Measurements from ENCODE around the gene PAX6.

PAX6 gene

DNA sequence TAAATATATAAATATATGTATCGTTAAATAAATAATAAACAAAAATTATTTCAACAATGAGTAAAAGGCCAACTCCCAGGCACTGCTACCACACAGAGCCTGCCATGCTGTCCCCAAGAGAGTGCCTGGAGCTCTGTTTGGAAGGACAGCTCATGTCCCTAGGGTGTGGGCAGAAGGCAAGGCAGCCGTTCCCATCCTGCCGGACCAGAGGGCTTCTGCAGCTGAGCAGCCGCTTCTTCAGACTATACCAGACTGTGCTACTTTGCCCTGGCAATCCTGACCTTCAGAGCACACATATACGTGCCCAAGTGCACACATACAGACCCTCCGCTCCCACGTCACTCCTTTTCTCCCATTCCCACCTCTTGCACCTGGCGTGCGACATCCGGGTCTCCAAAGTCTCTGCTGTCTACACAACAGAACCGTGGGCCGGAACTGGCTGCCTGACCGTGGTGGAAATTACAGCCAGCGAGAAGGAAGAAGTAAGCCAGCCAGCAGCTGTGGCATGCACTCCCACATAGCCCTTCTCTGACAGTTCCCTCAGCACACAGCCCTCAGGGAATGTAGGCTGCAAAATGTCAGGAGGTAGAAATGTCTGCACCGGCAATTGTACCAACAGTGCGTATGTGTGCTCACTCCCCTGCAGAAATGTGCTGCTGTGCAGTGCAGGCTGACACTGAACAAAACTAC is 24.0 kb downstream of the PAX6 start:
- H3K9me3 ChIP-seq (ENCODE audit: control insufficient read depth in 2 of 2, low read length in 2 of 2): no peaks in the 10 kb centered on the region
- no peak overlapping the region for H3K27ac ChIP-seq (ENCODE audit: low read depth in 2 of 2, low read length in 2 of 2)
- no peak overlapping the region for H3K4me3 ChIP-seq (ENCODE audit: low read length in 2 of 2)
- H3K27me3 ChIP-seq (ENCODE audit: control insufficient read depth in 2 of 2, insufficient read depth in 2 of 2, low read length in 2 of 2): no peaks in the 10 kb centered on the region
- H3K9ac ChIP-seq (ENCODE audit: low read depth in 1 of 2, low read length in 2 of 2): no peak overlapping the region
- no peaks in the 10 kb centered on the region for H3K4me1 ChIP-seq (ENCODE audit: control insufficient read depth in 2 of 2, insufficient read depth in 2 of 2, low read length in 2 of 2)
- H3K36me3 ChIP-seq (ENCODE audit: control insufficient read depth in 2 of 2, insufficient read depth in 2 of 2, low read length in 2 of 2): no peaks in the 10 kb centered on the region

DNA sequence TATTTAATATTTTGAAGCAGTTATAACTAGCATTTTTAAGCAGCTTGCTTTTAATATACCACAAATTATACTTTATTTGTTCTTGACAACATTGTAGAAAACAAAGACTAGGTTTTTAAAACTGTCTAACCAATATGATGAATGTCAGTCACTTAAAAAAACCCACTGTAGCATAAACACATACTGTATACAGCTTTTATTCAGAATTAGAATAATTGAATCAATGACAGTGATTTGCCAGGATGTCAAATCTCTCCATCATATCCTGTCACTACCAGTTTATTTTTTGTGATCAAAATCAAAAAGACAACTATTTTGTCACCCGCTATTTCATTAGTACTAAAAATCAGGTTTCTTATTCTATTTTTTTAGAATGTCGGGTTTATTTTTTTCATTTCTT is 26.5 kb downstream of the PAX6 start:
- H3K4me3 ChIP-seq (ENCODE audit: low read length in 2 of 2): no peak overlapping the region
- H3K4me1 ChIP-seq (ENCODE audit: control insufficient read depth in 2 of 2, insufficient read depth in 2 of 2, low read length in 2 of 2): no peaks in the 10 kb centered on the region
- H3K9me3 ChIP-seq (ENCODE audit: control insufficient read depth in 2 of 2, low read length in 2 of 2): no peaks in the 10 kb centered on the region
- no peaks in the 10 kb centered on the region for H3K36me3 ChIP-seq (ENCODE audit: control insufficient read depth in 2 of 2, insufficient read depth in 2 of 2, low read length in 2 of 2)
- H3K27me3 ChIP-seq (ENCODE audit: control insufficient read depth in 2 of 2, insufficient read depth in 2 of 2, low read length in 2 of 2): no peaks in the 10 kb centered on the region
- no peak overlapping the region for H3K27ac ChIP-seq (ENCODE audit: low read depth in 2 of 2, low read length in 2 of 2)
- H3K9ac ChIP-seq (ENCODE audit: low read depth in 1 of 2, low read length in 2 of 2): no peak overlapping the region

DNA sequence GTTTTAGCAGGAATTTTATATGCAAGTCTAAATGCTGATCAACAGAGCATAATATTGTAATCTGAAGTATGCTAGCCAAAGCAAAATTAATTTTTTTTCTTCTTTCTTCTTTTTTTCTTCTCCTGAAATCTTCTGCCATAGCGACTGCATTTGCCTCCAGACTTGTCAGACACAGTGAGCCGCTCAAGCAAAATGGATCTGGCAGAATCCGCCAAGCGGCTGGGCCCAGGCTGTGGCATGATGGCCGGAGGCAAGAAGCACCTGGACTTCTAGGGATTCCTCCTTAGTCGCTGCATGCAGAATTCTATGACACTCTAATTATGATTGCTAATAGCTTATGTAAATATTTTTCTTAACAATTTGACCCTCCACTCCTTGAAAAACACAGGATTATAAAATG is 27.9 kb downstream of the PAX6 start:
- Histone ChIP-seq H3K9ac (ENCODE audit: low read depth in 1 of 2, low read length in 2 of 2) (no peak overlapping the region), H3K27ac (ENCODE audit: low read depth in 2 of 2, low read length in 2 of 2) (no peak overlapping the region), H3K4me3 (ENCODE audit: low read length in 2 of 2) (no peak overlapping the region), H3K36me3 (ENCODE audit: control insufficient read depth in 2 of 2, insufficient read depth in 2 of 2, low read length in 2 of 2) (no peaks in the 10 kb centered on the region), H3K9me3 (ENCODE audit: control insufficient read depth in 2 of 2, low read length in 2 of 2) (no peaks in the 10 kb centered on the region), H3K27me3 (ENCODE audit: control insufficient read depth in 2 of 2, insufficient read depth in 2 of 2, low read length in 2 of 2) (no peaks in the 10 kb centered on the region), H3K4me1 (ENCODE audit: control insufficient read depth in 2 of 2, insufficient read depth in 2 of 2, low read length in 2 of 2) (no peaks in the 10 kb centered on the region)

DNA sequence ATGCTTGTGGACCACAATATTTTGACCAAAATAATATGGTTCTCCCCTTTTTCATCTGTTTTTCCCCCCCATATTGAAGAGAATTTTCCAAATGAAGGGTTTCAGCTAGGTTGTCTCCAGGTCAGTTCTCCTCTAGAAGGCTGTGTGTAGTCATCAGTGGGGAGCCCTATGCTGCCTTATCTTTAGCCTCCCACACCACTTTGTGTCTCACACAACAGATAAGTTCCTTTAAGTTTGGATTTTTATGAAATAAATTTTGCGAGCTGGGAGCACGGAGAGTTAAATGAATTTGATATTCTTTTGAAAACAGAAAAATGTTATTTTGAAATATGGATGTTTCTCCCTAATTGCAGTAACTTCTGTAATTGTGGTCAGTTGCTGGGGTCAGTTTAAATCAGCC is 28.9 kb downstream of the PAX6 start:
- no peaks in the 10 kb centered on the region for H3K36me3 ChIP-seq (ENCODE audit: control insufficient read depth in 2 of 2, insufficient read depth in 2 of 2, low read length in 2 of 2)
- no peak overlapping the region for H3K9ac ChIP-seq (ENCODE audit: low read depth in 1 of 2, low read length in 2 of 2)
- H3K4me1 ChIP-seq (ENCODE audit: control insufficient read depth in 2 of 2, insufficient read depth in 2 of 2, low read length in 2 of 2): no peaks in the 10 kb centered on the region
- H3K27me3 ChIP-seq (ENCODE audit: control insufficient read depth in 2 of 2, insufficient read depth in 2 of 2, low read length in 2 of 2): no peaks in the 10 kb centered on the region
- no peaks in the 10 kb centered on the region for H3K9me3 ChIP-seq (ENCODE audit: control insufficient read depth in 2 of 2, low read length in 2 of 2)
- no peak overlapping the region for H3K4me3 ChIP-seq (ENCODE audit: low read length in 2 of 2)
- H3K27ac ChIP-seq (ENCODE audit: low read depth in 2 of 2, low read length in 2 of 2): no peak overlapping the region

DNA sequence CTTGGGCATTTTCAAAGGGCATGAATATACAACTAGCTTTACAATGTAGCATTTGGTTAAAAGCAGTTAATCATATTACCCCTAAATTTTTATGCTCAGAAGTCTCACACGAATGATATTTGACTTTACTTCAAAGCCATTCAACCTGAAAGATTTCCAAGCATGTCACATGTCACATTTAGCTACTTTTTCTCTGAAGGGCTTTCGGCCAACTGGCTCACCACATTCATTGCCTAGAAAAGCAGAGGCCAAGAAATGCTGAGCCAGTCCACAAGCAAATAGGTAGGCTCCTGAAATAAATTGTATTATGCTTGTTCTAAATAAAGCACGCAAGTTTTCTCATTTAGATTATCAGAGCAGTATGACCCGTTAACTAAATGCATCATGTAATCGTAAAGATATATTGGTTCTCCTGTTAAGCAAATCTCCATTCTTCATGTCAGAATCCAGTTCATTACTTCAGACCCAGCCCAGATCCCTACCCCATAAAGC is 30.6 kb downstream of the PAX6 start:
- Histone ChIP-seq H3K27ac (ENCODE audit: low read depth in 2 of 2, low read length in 2 of 2) (no peak overlapping the region), H3K9me3 (ENCODE audit: control insufficient read depth in 2 of 2, low read length in 2 of 2) (no peaks in the 10 kb centered on the region), H3K36me3 (ENCODE audit: control insufficient read depth in 2 of 2, insufficient read depth in 2 of 2, low read length in 2 of 2) (no peaks in the 10 kb centered on the region), H3K9ac (ENCODE audit: low read depth in 1 of 2, low read length in 2 of 2) (no peak overlapping the region), H3K4me1 (ENCODE audit: control insufficient read depth in 2 of 2, insufficient read depth in 2 of 2, low read length in 2 of 2) (no peaks in the 10 kb centered on the region), H3K4me3 (ENCODE audit: low read length in 2 of 2) (no peak overlapping the region), H3K27me3 (ENCODE audit: control insufficient read depth in 2 of 2, insufficient read depth in 2 of 2, low read length in 2 of 2) (no peaks in the 10 kb centered on the region)

DNA sequence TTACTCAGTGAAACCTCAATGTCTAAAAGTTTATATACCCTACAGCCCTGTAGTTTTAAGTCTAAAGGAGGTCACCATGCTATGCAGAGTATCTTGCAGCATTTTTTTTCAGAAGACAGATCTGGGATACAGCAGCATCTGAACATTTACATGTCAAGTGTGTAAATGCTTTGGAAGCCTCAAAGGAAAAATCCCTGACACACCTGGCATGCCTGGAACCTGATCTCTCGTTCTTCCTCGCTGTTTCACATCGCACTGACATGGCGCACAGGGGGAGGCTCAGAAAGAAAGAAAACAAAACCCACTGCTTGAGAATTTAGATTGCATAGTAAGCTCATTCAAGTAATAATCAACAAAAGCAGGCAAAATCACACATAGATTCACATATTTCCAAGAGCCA is 31.0 kb downstream of the PAX6 start:
- Histone ChIP-seq H3K4me3 (ENCODE audit: low read length in 2 of 2) (no peak overlapping the region), H3K27ac (ENCODE audit: low read depth in 2 of 2, low read length in 2 of 2) (no peak overlapping the region), H3K27me3 (ENCODE audit: control insufficient read depth in 2 of 2, insufficient read depth in 2 of 2, low read length in 2 of 2) (no peaks in the 10 kb centered on the region), H3K9me3 (ENCODE audit: control insufficient read depth in 2 of 2, low read length in 2 of 2) (no peaks in the 10 kb centered on the region), H3K36me3 (ENCODE audit: control insufficient read depth in 2 of 2, insufficient read depth in 2 of 2, low read length in 2 of 2) (no peaks in the 10 kb centered on the region), H3K4me1 (ENCODE audit: control insufficient read depth in 2 of 2, insufficient read depth in 2 of 2, low read length in 2 of 2) (no peaks in the 10 kb centered on the region), H3K9ac (ENCODE audit: low read depth in 1 of 2, low read length in 2 of 2) (no peak overlapping the region)

DNA sequence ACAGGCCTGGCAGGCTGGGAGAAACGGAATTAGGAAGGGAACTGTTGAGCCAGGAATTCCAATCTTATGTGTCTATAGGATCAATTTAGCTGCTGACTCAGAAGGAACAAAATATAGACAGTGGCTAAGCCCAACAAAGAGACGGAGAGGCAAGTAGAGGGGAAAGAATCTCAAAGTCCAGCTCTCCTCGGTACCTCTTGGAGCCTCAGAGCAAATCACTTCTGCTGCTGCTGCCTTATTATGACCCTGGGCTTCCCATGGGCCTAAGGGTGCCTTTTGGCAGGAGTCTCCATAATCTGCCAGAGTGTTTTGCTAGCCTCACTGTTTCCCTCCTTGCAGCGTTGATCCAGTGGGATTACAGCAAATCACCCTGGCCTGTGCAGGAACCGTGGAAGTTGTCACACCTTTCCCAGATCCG is 31.7 kb downstream of the PAX6 start:
- Histone ChIP-seq H3K27me3 (ENCODE audit: control insufficient read depth in 2 of 2, insufficient read depth in 2 of 2, low read length in 2 of 2) (no peaks in the 10 kb centered on the region), H3K4me1 (ENCODE audit: control insufficient read depth in 2 of 2, insufficient read depth in 2 of 2, low read length in 2 of 2) (no peaks in the 10 kb centered on the region), H3K9me3 (ENCODE audit: control insufficient read depth in 2 of 2, low read length in 2 of 2) (no peaks in the 10 kb centered on the region), H3K9ac (ENCODE audit: low read depth in 1 of 2, low read length in 2 of 2) (no peak overlapping the region), H3K4me3 (ENCODE audit: low read length in 2 of 2) (no peak overlapping the region), H3K36me3 (ENCODE audit: control insufficient read depth in 2 of 2, insufficient read depth in 2 of 2, low read length in 2 of 2) (no peaks in the 10 kb centered on the region), H3K27ac (ENCODE audit: low read depth in 2 of 2, low read length in 2 of 2) (no peak overlapping the region)

DNA sequence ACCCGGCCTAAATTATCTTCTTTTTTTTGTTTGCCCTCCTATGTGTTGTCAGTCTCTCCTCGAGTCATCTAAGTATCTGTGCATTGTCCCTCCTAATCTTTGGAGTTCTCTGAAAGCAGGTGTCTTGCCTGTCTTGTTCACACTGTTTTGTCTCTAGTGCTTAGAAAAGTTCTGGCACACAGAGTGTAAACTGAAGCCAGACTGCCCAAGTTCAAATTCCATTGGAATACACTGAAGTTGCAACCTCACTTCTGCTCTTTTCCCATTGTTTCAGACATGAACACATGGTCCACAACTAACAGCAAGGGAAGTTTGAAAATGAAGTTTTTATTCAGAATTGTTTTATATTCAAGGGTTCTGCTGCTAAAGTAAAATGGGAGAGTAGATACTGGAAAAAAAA is 38.7 kb downstream of the PAX6 start:
- H3K9me3 ChIP-seq (ENCODE audit: control insufficient read depth in 2 of 2, low read length in 2 of 2): no peaks in the 10 kb centered on the region
- no peaks in the 10 kb centered on the region for H3K36me3 ChIP-seq (ENCODE audit: control insufficient read depth in 2 of 2, insufficient read depth in 2 of 2, low read length in 2 of 2)
- H3K4me1 ChIP-seq (ENCODE audit: control insufficient read depth in 2 of 2, insufficient read depth in 2 of 2, low read length in 2 of 2): no peaks in the 10 kb centered on the region
- no peak overlapping the region for H3K9ac ChIP-seq (ENCODE audit: low read depth in 1 of 2, low read length in 2 of 2)
- no peaks in the 10 kb centered on the region for H3K27me3 ChIP-seq (ENCODE audit: control insufficient read depth in 2 of 2, insufficient read depth in 2 of 2, low read length in 2 of 2)
- H3K4me3 ChIP-seq (ENCODE audit: low read length in 2 of 2): no peak overlapping the region
- H3K27ac ChIP-seq (ENCODE audit: low read depth in 2 of 2, low read length in 2 of 2): no peak overlapping the region

DNA sequence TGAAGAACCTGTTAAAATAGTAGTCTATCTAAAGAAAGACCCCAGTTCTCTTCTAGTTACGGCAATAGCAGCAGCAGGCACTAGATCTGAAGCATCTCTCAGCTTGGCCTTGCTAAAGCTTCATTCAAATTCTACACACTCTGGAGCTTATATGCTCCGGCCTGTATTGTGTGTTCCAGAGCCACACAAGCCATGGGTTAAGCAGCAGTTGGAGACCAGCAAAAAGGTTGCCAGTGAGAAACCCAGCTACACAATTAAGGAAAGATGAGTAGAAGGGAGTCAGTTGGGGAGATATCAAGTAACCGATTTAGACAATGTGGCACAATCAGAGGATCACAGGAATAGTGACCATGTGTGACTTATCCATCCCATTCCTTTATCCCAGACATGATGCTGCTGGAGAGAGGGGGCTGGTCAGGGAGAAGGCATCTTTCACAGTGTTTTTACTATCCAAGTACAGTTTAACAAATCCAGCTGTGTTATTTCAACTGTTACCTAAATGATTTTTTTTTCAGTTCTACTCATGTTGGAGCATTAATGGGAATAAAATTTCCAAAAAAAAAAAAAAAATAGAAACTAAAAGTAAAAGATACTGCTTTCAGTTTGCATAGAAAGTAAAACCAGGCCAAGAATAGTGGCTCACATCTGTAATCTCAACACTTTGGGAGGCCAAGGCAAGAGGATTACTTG is 41.0 kb downstream of the PAX6 start:
- Histone ChIP-seq H3K9ac (ENCODE audit: low read depth in 1 of 2, low read length in 2 of 2) (no peak overlapping the region), H3K36me3 (ENCODE audit: control insufficient read depth in 2 of 2, insufficient read depth in 2 of 2, low read length in 2 of 2) (no peaks in the 10 kb centered on the region), H3K4me1 (ENCODE audit: control insufficient read depth in 2 of 2, insufficient read depth in 2 of 2, low read length in 2 of 2) (no peaks in the 10 kb centered on the region), H3K4me3 (ENCODE audit: low read length in 2 of 2) (no peak overlapping the region), H3K27ac (ENCODE audit: low read depth in 2 of 2, low read length in 2 of 2) (no peak overlapping the region), H3K27me3 (ENCODE audit: control insufficient read depth in 2 of 2, insufficient read depth in 2 of 2, low read length in 2 of 2) (no peaks in the 10 kb centered on the region), H3K9me3 (ENCODE audit: control insufficient read depth in 2 of 2, low read length in 2 of 2) (no peaks in the 10 kb centered on the region)

DNA sequence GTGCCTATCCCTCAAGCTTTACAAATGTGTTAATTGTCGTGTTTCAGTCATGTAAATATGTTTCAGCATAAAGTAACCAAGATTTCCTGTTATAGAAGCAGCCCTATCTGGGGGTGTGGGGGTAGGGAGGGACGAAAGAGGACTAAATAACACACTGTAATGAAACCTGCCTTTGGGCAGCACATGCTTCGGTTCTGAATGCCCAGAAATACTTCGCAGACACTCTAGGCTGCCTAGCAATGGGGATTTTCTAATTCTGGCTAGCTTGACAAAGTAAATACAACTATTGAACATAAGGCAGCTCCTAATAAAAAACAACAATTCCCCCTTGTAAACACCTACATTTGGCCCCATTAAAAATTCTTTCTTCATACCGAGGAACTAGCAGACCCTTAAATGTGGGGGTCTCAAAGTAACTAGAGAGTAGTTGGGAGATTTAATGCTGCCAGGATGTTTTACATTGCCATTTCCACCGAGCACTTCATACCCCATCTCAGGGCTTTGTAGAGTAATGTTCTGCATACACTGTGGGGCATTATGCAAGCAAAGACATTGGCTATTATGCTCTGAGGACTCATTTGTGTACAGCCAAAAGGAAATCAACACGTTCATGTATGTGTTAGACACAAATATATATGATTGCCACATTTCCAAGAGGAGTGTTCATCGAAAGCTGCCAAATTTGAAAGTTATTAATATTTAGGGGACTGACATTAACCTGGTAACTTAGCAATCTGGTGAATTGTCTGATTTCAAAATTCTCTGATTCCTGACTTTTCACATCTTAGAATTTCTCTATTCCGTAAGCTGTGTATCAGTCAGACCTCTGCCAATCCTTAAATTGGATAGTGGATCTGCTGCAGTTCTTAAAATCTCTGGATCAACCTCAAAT is 42.1 kb downstream of the PAX6 start:
- Histone ChIP-seq H3K4me1 (ENCODE audit: control insufficient read depth in 2 of 2, insufficient read depth in 2 of 2, low read length in 2 of 2) (no peaks in the 10 kb centered on the region), H3K9me3 (ENCODE audit: control insufficient read depth in 2 of 2, low read length in 2 of 2) (no peaks in the 10 kb centered on the region), H3K36me3 (ENCODE audit: control insufficient read depth in 2 of 2, insufficient read depth in 2 of 2, low read length in 2 of 2) (no peaks in the 10 kb centered on the region), H3K27ac (ENCODE audit: low read depth in 2 of 2, low read length in 2 of 2) (no peak overlapping the region), H3K9ac (ENCODE audit: low read depth in 1 of 2, low read length in 2 of 2) (no peak overlapping the region), H3K4me3 (ENCODE audit: low read length in 2 of 2) (no peak overlapping the region), H3K27me3 (ENCODE audit: control insufficient read depth in 2 of 2, insufficient read depth in 2 of 2, low read length in 2 of 2) (no peaks in the 10 kb centered on the region)
